SHP77 (cell line): ENCODE measurements around the gene MAPK6.
"Not testable (repeated sequence)": the region's sequence is repeated elsewhere in the genome, so short reads cannot be mapped to it uniquely, and the experiment has no call there.

ENCODE experiments used
- DNase-seq, 2 experiments: peaks; one replicate each; lab custom pipeline; 2025; lab: John Stamatoyannopoulos, UW

Gene MAPK6

GRCh38 chr15:52080031-52080430, 61.0 kb downstream of the MAPK6 start:
- no peak for DNase-seq

GRCh38 chr15:52080706-52081392, 61.8 kb downstream of the MAPK6 start:
- no peak for DNase-seq

DNA sequence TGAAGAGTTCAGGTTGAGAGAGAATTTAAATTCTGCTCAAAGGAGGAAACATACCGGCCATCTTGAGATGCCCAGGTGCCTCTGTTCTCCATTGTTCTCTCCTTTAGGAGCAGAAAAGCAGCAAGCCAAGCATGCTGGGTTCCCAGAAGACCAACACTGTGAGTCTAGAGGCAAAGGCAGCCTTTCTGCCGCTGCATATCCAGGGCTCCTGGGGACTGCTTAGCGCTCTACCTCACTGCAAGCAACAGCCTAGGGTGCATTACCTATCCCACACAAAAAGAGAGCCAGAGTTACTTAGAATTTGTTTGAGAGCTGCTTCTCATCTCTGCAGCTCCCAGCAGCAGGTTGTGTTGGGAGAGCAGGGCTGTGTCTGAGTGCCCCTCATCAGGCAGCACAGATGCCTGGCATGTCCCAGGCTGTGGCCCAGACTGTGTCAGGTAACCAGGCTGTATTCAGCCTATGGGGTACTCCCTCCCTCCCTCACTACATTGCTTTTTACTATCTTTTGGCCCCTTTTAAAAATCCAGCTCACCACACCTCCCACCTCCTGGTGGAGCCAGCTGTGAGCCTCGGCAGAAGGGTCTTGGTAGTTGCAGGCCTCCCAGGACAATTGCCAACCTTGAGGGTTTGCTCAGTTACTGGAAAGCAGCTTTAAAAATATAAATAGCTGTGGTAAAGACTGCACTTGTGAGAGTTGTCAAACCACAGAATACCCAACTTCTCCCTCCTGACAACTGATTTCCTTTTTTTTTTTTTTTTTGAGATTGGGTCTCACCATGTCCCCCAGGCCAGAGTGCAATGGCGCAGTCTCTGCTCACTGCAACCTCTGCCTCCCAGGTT, 63.4 kb downstream of the MAPK6 start:
- DNase-seq = no peak

GRCh38 chr15:52083037-52083359, 64.0 kb downstream of the MAPK6 start:
- not testable (repeated sequence) for DNase-seq

GRCh38 chr15:52083603-52084002, 64.6 kb downstream of the MAPK6 start:
- no peak for DNase-seq

DNA sequence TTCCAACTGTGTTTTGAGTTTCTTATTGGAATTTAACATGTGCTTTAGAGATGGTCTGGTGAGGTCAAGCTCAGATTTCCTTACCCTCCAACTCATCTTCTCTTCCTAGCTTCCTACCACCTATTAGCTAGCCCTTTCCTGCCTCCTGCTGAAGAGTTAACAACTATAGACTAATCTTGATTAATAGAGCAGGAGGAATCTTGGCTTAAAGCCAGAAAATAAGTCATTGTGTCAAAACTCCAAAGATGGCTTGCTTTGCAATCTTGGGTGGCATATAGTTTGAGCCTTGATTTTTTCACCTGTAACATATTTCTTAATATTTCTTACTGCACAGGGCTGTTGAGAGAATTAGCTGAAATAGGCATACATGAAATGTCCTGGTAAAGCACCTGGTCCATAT, 66.3 kb downstream of the MAPK6 start:
- no peak for DNase-seq

DNA sequence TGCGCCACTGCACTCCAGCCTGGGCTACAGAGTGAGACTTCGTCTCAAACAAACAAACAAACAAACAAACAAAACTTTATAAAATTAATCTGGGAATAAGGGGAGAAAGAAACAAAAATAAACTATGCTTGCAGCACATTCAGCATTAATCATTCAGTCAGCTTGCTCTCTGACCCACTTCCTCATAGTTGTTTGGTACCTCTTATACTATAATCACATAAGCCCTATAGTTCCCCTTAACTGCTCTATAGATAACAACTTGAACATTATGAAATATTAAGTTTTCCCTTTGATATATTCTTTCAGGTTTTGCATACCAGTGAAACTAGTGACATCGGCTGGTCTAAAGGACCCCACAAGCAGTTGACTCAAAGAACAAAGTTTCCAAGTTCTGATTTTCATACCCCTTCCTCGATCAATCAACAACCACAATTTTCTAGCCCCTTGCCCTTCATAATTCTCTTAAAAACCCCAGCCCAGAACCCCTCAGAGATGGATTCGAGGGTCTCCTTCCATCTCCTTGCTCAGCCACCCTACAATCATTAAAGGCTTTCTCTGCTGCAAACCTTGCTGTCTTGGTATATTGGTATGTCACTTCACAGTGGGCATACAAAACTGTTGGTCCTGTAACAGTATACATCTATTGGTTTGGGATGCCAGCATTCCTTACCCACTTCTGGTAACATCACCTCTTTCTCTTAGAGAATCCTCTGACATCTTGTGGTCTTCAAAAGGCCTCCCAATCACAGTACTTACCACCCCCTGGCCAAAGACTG, 67.2 kb downstream of the MAPK6 start:
- no peak for DNase-seq

DNA sequence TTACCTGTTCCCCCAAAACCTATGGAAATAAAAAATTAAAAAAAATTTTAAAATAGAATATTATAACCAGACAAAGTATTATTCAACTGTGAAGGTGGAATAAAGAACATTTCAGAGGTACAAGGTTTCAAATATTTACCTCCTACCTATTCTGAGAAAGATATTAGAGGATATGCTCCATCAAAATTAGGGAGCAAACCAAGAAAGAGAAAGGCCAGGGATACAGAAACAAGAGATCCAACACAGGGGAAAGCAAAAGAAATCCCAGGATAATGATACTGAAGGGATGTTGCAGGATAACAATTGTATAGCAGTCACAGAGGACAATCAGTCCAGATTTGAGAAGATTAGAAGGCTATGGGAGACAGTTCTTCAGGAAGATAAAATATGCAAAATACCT, 71.2 kb downstream of the MAPK6 start:
- no peak for DNase-seq

- DNase-seq = no peak
Observed at GRCh38 chr15:52093167-52093538, 74.1 kb downstream of the MAPK6 start.

DNA sequence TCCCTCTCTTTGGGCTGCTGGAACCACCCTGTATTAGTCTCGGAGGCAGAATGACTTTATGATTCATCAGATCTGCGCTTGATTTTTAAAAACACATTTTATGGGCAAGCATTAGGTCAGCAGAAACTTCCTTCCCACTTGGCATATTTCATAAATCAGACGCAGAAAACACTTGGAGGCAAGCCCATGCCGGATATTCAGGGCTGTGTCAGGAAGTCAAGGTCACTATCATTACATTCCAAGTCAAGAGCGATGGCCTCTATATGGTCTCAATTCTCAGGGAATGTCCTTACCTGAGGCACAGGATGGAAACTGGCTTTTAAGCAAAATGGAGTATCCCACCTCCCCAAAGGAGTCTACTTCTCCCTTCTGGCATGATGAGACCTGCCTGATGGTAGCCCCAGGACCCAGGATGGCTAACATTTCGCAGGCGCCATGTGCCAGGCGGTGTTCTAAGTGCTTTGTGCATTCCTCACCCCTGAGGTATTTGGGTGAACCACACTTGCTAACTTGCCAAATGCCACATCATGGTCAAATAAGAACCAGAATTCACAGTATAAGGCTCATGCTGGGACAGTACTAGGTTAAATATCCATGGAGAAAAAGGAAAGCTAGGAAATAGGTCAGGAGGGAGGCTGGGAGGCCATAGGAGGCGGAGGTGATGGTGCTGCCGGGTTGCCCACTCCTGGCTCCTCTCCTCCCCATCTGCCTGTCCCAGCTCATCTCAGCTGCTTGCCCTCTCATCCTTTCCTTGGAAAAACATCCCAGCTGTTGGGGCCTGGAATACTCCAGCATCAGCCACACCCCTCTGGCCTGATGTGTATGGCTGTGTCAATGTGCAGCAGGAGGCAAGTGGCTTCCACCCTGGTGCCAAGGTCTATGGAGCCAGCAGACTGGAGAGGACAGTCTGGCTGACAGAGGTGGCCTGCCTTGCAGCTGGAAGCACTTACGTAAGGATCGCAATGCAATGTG, 74.8 kb downstream of the MAPK6 start:
- no peak for DNase-seq

GRCh38 chr15:52094811-52095584, 76.0 kb downstream of the MAPK6 start:
- no peak for DNase-seq

DNA sequence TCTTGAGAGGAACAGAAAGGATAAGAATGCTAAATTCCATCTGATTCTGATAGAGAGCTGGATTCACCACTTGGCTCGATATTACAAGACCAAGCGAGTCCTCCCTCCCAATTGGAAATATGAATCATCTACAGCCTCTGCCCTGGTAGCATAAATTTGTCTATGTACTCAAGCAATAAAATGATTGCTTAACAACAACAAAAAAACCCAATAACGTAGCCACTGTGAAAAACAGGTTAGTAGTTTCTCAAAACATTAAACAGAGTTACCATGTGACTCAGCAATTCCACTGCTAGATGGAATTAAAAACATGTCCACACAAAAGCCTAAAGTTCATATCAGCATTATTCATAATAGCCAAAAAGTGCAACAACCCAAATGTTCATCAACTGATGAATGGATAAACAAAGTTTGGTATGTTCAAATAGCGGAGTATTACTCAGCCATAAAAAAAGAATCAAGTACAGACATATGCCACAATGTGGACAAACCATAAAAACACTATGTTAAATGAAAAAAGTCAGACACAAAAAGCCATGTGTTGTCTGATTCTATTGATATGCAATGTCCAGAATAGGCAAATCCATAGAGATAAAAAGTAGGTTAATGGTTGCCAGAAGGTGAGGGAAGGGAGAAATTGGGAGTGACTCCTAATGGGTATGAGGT, 76.7 kb downstream of the MAPK6 start:
- DNase-seq = no peak

DNA sequence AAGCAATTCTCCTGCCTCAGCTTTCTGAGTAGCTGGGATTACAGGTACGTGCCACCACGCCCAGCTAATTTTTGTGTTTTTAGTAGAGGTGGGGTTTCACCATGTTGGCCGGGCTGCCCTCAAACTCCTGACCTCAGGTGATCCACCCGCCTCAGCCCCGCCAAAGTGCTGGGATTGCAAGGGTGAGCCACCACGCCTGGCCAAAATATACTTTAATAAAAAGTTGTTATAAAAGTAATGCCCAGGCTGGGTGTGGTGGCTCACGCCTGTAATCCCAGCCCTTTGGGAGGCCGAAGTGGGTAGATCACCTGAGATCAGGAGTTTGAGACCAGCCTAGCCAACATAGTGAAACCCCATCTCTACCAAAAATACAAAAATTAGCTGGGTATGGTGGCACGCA, 77.5 kb downstream of the MAPK6 start:
- DNase-seq = not testable (repeated sequence)

DNA sequence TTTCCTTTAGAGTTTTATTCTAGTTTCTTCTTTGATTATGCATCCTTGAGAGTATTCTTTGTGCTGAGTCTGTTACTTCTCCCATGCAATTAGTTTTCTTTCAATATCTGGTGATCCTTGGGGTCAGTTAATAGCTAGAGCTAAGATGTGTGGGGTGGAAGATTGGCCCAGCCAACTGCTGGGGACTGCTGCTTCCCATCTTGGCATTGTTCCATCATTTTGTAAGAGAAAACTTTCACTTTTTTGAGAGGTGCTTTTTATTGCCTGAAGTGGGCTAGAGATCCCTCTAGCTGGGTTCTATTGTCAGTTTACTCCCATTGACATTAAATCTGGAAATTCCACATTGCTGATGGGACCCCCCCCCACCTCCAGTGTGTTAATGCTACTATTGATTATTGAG, 78.2 kb downstream of the MAPK6 start:
- DNase-seq = no peak

DNA sequence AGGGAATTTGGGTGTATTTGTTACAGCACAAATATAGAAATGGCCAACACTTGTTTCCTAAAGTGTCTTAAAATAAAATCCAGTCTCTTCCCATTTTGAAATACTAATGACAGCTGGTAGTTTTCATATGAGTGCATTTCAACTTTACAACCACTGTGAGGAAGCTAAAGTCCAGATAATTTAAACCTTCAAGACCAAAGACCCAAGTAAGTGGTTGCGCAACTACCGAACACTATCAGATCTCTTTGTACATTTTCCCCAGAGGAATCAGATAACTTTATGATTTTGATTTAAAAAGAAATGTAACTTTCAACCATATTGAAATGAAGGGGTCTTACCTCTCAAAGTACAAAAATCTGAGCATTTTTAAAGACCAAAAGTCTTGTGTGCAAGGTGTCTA, 79.3 kb downstream of the MAPK6 start:
- DNase-seq = no peak

DNA sequence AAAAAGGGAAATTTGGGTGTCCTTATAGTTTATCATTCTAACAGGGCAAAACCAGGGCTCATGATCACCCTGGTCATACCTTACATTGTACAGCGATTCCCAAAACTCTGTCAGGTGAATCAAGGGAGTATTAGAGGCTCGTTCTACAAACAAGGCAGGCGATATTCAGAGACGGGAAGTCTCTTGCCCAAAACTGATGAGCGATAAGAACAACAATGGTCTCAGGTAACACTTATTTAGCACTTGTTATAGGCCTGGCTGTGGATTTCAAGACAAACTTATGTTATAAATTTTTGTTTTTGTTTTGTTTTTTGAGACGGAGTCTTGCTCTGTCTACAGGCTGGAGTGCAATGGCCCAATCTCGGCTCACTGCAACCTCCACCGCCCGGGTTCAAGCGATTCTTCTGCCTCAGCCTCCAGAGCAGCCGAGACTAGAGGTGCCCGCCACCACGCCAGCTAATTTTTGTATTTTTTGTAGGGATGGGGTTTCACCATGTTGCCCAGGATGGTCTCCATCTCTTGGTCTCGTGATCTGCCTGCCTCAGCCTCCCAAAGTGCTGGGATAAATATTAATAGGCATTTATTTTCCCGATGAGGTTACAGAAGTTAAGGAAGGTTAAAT, 80.7 kb downstream of the MAPK6 start:
- DNase-seq = no peak

- DNase-seq = peak in 1 of 2 experiments; percentile 30
Observed at GRCh38 chr15:52100807-52101442, 81.9 kb downstream of the MAPK6 start.

- no peak for DNase-seq
Observed at GRCh38 chr15:52101542-52102323, 82.7 kb downstream of the MAPK6 start.

GRCh38 chr15:52102463-52102862, 83.4 kb downstream of the MAPK6 start:
- no peak for DNase-seq
